GM12878 (cell line): ENCODE results near the gene ADAMTS14.

ENCODE experiments used
- CBX5 ChIP-seq: sonication (generic); IDR thresholded peaks from 2 replicates; pipeline ENCODE4 v1.6.1; 2016; ENCODE audit warnings: low read depth, moderate library complexity, mild to moderate bottlenecking, inconsistent platforms
- CREM ChIP-seq: IDR thresholded peaks from 2 replicates; pipeline ENCODE4 v1.6.1; 2014; ENCODE audit warnings: antibody characterized with exemption, low read depth
- CTCF ChIP-seq, 3 experiments: IDR thresholded peaks in 2 of 3; conservative IDR thresholded peaks in 1 of 3; 2 replicates each; pipeline ENCODE4 v1.5.1; 2011; ENCODE audit warnings: low read depth in 3 of 3, low read length in 3 of 3, mild to moderate bottlenecking in 3 of 3, control low read depth in 2 of 3, moderate library complexity in 2 of 3, inconsistent platforms in 1 of 3, mixed read lengths in 1 of 3; ENCODE audit not compliant: control insufficient read depth in 2 of 3, insufficient read depth in 1 of 3; ENCODE audit errors: extremely low read depth in 1 of 3
- EP300 ChIP-seq, 2 experiments: fragments of 150-350 bp in 1 of 2; IDR thresholded peaks; 2 replicates each; pipeline ENCODE4 v1.6.1; 2011 to 2012; ENCODE audit warnings: low read depth in 2 of 2, low read length in 2 of 2, borderline replicate concordance in 1 of 2, improper control_type of control experiment in 1 of 2, inconsistent platforms in 1 of 2; ENCODE audit not compliant: control insufficient read depth in 1 of 2
- EZH2 ChIP-seq: IDR thresholded peaks from 2 replicates; pipeline ENCODE4 v1.6.1; 2012; ENCODE audit warnings: low read depth, mild to moderate bottlenecking, control low read depth, inconsistent platforms, low read length, borderline replicate concordance; ENCODE audit not compliant: control insufficient read depth
- HDGF ChIP-seq: fragments of 450-650 bp; IDR thresholded peaks from 2 replicates; pipeline ENCODE4 v1.6.1; 2016; ENCODE audit warnings: antibody characterized with exemption
- JUNB ChIP-seq: IDR thresholded peaks from 2 replicates; pipeline ENCODE4 v1.6.1; 2016; ENCODE audit warnings: antibody characterized with exemption, mild to moderate bottlenecking
- LARP7 ChIP-seq: fragments of 450-650 bp; IDR thresholded peaks from 2 replicates; pipeline ENCODE4 v1.6.1; 2017; ENCODE audit warnings: mild to moderate bottlenecking
- MAX ChIP-seq: IDR thresholded peaks from 2 replicates; pipeline ENCODE4 v1.6.1; 2012; ENCODE audit warnings: low read depth, low read length, improper control_type of control experiment
- NRF1 ChIP-seq: conservative IDR thresholded peaks from 2 replicates; pipeline ENCODE4 v1.6.1; 2011; ENCODE audit warnings: mild to moderate bottlenecking, low read depth, low read length, improper control_type of control experiment
- POLR2A ChIP-seq: IDR thresholded peaks from 2 replicates; pipeline ENCODE4 v1.6.1; 2011; ENCODE audit warnings: low read depth, mild to moderate bottlenecking, low read length
- RELA ChIP-seq: fragments of 450-650 bp; IDR thresholded peaks from 2 replicates; pipeline ENCODE4 v1.8.0; 2014; ENCODE audit warnings: borderline replicate concordance; ENCODE audit not compliant: partially characterized antibody
- TBL1XR1 ChIP-seq: IDR thresholded peaks from 2 replicates; pipeline ENCODE4 v1.6.1; 2012; ENCODE audit warnings: low read depth, low read length, improper control_type of control experiment

DNA sequence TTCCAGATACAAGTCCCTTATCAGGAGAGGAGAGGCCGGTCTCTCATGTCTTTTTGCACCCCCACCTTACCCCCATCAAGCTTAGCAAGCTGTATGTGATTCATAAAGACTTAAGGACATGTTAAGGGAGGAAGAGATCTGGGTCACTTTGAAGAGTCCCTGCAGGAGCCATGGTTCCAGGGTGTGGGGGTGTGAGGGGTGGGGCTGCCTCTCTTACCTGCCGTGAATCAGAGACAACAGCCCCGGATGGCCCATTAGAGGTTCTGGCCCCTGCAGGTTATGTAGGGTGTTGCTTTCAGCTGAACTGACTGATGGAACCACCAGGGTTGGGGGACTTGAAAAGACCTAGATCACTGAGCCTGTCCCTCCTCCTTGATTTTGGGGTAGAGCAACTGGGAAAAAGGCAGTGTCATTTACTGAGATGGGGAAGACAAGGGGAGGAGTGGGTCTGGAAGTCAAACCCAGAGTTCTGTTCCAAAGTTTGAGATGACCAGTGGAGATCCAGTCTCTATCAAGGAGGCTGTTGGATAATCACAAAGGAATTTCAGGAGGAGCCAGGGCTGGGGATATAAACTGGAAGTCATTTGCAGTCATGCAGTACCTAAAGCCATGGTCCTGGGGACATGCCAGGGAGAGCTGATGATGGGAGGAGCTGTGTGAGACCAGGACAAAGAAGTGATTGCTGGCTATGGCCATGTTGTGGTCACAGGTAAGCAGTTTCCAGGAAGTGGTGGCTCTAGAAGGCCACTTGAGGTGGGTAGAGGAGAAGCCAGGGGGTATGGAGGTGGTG is 23.1 kb downstream of the ADAMTS14 start:
- TF ChIP-seq CTCF (IDR thresholded peaks at IDR 0.05 in 2 of 3, conservative IDR thresholded peaks at IDR 0.05 in 1 of 3; ENCODE audit: control insufficient read depth in 2 of 3, extremely low read depth in 1 of 3, insufficient read depth in 1 of 3, low read depth in 3 of 3, low read length in 3 of 3) (no peak), TBL1XR1 (no peak), HDGF (no peak), JUNB (no peak), EP300 (IDR thresholded peaks at IDR 0.05; ENCODE audit: borderline replicate concordance in 1 of 2, control insufficient read depth in 1 of 2, low read depth in 2 of 2, low read length in 2 of 2) (no peak), RELA (no peak), CBX5 (no peak), NRF1 (no peak), POLR2A (no peak), LARP7 (no peak), CREM (no peak), EZH2 (no peak), MAX (no peak)
